GM19351 (cell line): ENCODE results near the gene RERE.
"Not testable (repeated sequence)": the region's sequence is repeated elsewhere in the genome, so short reads cannot be mapped to it uniquely, and the experiment has no call there.

Source experiments
- ATAC-seq: cut with Tn5 transposase; IDR thresholded peaks from one replicate; pipeline ENCODE4 v1.9.1; 2021; ENCODE audit warnings: mild to moderate bottlenecking, moderate library complexity; ENCODE audit not compliant: unreplicated experiment

The RERE gene

GRCh38 chr1:8754247-8754650 lies 63.2 kb downstream of the RERE start:
- no peak for ATAC-seq

DNA sequence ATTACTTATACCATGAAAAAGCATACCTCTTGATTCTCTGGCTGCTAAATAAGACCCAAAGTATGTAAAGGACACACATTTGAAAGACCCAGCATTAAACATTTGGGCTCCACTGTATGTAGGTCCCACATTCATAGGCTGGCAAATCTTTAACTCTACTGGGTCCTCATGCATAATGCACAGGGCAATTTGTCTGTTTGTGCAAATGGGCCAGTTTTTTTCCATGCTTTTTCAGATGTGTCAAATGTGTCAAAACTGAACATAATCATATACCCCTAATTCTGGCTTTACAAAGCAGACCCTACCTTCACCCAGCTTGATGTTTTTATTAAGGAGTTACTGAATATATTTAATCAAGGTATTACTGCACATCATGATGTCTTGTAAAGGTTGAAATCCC lies 63.7 kb downstream of the RERE start:
- ATAC-seq = no peak

- ATAC-seq = no peak
These were observed 64.3 kb downstream of the RERE start for GRCh38 chr1:8752921-8753713.

GRCh38 chr1:8752411-8752810 lies 65.0 kb downstream of the RERE start:
- ATAC-seq = no peak

- ATAC-seq = no peak
These were observed 65.5 kb downstream of the RERE start for GRCh38 chr1:8751984-8752383.

- no peak for ATAC-seq
These were observed 69.3 kb downstream of the RERE start for GRCh38 chr1:8747879-8748825.

DNA sequence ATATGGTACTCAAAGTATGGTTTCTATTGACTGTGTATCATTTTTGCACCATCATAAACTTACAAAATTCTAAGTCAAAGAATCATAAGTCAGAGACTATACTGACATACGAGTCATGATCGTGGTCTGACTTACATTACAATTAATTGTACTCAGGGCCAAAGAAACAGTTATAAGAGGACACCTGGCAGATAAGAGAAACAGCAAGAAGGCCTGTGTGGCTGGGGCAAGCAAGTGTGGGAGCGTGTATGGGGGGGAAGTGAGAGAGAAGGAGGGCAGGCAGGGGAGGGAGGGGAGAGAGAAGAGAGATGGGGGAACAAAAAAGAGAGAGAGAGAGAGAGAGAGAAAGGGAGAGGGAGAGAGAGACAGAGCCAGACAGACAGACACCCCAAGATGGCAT lies 70.9 kb downstream of the RERE start:
- ATAC-seq = no peak

- ATAC-seq = no peak
These were observed 71.6 kb downstream of the RERE start for GRCh38 chr1:8745749-8746390.

GRCh38 chr1:8745346-8745745 lies 72.1 kb downstream of the RERE start:
- ATAC-seq = no peak

- ATAC-seq = no peak
These were observed 75.2 kb downstream of the RERE start for GRCh38 chr1:8742022-8742924.

GRCh38 chr1:8740034-8740449 lies 77.4 kb downstream of the RERE start:
- no peak for ATAC-seq

- ATAC-seq = no peak
These were observed 78.1 kb downstream of the RERE start for GRCh38 chr1:8739377-8739776.

- ATAC-seq = no peak
These were observed 80.5 kb downstream of the RERE start for GRCh38 chr1:8736927-8737326.

- no peak for ATAC-seq
These were observed 84.0 kb downstream of the RERE start for GRCh38 chr1:8733484-8733883.

DNA sequence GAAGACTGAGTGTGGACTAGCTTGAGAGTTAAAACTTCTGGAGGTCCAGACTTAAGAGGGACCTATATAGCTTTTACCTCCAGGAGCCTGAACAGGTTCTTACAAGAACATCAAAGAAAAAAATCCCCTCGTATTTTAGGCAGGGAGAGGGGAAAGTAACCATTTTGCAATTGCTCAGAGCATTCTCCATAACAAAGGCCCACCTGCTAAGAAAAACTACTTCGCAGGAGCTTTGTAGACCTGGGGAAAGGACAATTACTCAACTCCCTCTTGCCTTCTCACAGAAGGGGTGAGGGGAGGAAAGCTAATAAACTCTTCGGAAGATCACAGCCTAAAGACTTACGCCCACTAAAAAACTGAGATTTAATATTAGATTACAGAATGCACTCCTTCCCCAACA lies 86.3 kb downstream of the RERE start:
- ATAC-seq = no peak

DNA sequence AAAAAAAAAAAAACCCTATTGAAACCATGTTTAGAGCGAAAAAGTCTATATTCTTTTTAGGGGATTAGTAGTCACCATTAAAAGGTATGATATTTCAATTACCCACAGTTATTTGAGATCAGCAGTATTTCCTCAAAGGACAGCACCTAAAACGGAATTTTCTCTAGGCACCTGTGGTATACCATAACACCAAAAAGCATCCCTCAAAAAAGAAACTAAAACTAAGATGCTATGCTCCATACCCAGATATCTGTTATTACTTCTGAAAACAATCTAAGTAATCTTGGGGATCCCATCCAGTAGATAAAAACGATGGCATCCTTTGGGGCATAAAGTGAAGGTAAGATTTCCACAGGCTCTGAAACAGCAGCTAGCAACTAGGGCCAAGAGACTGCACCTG lies 89.0 kb downstream of the RERE start:
- ATAC-seq = no peak

GRCh38 chr1:8727809-8728213 lies 89.6 kb downstream of the RERE start:
- ATAC-seq = no peak

DNA sequence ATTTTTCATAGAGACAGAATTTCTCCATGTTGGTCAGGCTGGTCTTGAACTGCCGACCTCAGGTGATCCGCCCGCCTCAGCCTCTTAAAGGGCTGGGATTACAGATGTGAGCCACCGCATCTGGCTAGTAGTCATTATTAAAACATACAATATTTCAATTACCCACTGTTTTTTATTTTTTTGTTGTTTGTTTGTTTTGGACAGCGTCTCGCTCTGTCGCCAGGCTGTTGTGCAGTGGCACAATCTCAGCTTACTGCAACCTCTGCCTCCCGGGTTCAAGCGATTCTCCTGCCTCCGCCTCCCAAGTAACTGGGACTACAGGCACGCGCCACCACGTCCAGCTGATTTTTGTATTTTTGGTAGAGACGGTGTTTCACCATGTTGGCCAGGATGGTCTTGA lies 90.1 kb downstream of the RERE start:
- ATAC-seq = not testable (repeated sequence)

- ATAC-seq = not testable (repeated sequence)
These were observed 90.6 kb downstream of the RERE start for GRCh38 chr1:8726801-8727186.

DNA sequence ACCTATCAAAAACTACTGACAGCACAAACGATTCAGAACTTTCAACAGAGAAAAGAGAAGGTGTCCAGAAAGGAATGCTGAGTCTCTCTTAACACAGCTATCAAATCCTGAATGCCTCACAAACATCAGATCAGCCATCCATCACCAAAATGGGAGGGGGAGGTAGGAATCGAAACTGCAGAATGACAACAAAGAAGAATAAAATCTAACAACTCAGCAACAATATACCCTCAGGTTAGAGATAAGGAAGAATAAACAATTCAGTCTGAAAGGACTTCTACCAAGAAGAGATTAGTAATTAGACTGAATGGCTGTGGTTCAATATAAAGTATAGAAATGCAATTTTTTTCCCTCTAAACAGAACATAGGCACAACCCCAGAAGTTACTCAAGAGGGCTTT lies 94.4 kb downstream of the RERE start:
- no peak for ATAC-seq
